Measurements from ENCODE around the gene PARVA. TPM values are rescaled to one million over a fixed set of nuclear protein-coding genes. Genes with fewer than 3 reads are reported as not detected.

The PARVA gene
- total and polyA plus RNA-seq, 2 of the 8 experiments (the other 6 are each of a cell fraction or from before 2014, with no cell fraction given): 3.1 to 13.5 TPM

DNA sequence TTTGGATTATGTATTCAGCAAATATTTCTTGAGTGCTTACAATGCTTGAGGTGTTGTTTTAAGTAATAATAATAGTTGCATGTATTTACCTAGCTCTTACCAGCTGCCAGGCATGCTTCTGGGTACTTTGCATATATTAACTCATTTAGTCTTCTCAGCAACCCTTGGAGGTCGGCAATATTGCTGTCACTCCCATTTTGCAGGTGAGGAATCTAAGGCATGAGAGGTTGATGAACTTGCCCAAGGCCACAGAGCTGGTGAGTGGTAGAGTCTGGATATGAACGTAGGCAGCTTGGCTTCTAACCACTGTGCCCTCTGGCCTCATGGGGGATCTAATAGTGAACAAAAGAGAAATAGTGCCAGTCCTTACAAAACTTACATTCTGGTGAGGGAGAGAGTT is 92.9 kb downstream of the PARVA start:
- FAIRE-seq: no peak
- no peak overlapping the region for H2AFZ ChIP-seq (ENCODE audit: low read length)
- TF ChIP-seq E2F6 (IDR thresholded peaks at IDR 0.05) (no peak), HDAC2 (IDR thresholded peaks at IDR 0.05; ENCODE audit: borderline replicate concordance in 1 of 2, low read depth in 2 of 2, low read length in 2 of 2) (no peak)

More for the DNA sequence above, 92.9 kb downstream of the PARVA start:
- H3K9ac ChIP-seq (replicated peaks in 1 of 4; ENCODE audit: extremely low read depth in 1 of 4, low read depth in 3 of 4, low read length in 3 of 4): no peak overlapping the region
- DNase-seq (ENCODE audit: low read depth in 1 of 2, low spot score in 2 of 2): no peak
- H4K8ac ChIP-seq (ENCODE audit: extremely low read depth, insufficient read depth, low read length): no peak overlapping the region
- no peak overlapping the region for H3K4me3 ChIP-seq (ENCODE audit: extremely low read depth in 1 of 4, insufficient read depth in 2 of 4, low read depth in 3 of 4, low read length in 4 of 4)
- H3K79me1 ChIP-seq (ENCODE audit: low read depth, low read length): 0 out of 2 replicates have a peak, but pooled peaks cover 2% of the 10 kb centered on the region
- H2BK20ac ChIP-seq (ENCODE audit: low read length): no peak overlapping the region
- H2BK12ac ChIP-seq (ENCODE audit: low read depth, low read length): no peak overlapping the region
- H4K91ac ChIP-seq (replicated peaks; ENCODE audit: insufficient read length, low read length): no peak overlapping the region
- H3K23me2 ChIP-seq (ENCODE audit: low read depth, low read length): no peaks in the 10 kb centered on the region
- no peak overlapping the region for H3K4me2 ChIP-seq (ENCODE audit: insufficient read depth in 1 of 2, low read depth in 2 of 2, low read length in 2 of 2)
- no peak overlapping the region for H2BK5ac ChIP-seq (ENCODE audit: low read depth, low read length)
- H3K18ac ChIP-seq (ENCODE audit: extremely low read depth, low read length): no peak overlapping the region
- H2BK15ac ChIP-seq (ENCODE audit: low read length): no peak overlapping the region
- no peak overlapping the region for H2AK5ac ChIP-seq (ENCODE audit: low read depth, low read length)
- H3K36me3 ChIP-seq (ENCODE audit: control insufficient read depth in 2 of 4, insufficient read depth in 4 of 4, low read length in 3 of 4): no peaks in the 10 kb centered on the region
- H3K27ac ChIP-seq (ENCODE audit: low read depth, low read length): no peak overlapping the region
- H3K23ac ChIP-seq (ENCODE audit: insufficient read length): no peak overlapping the region
- H3K56ac ChIP-seq (replicated peaks; ENCODE audit: insufficient read length, low read depth, low read length): no peak overlapping the region
- H3K79me2 ChIP-seq (ENCODE audit: control insufficient read depth in 1 of 2, insufficient read depth in 2 of 2, low read length in 2 of 2): no peaks in the 10 kb centered on the region
- CTCF ChIA-PET (ENCODE audit: partially characterized antibody): interaction anchor here (1.1 to 6.5 kb wide), 4 partner anchors 15 to 181 kb away, joined by 3 to 40 read pairs (median 4); no protein-coding TSS in a partner anchor
- no peaks in the 10 kb centered on the region for H4K20me1 ChIP-seq (replicated peaks in 1 of 2; ENCODE audit: control insufficient read depth in 1 of 2, insufficient read depth in 2 of 2, low read length in 2 of 2)
- peaks cover 0 to 3% of the 10 kb centered on the region in 2 experiments; a peak in 1 of 4 replicates for H3K9me3 ChIP-seq (ENCODE audit: insufficient read depth in 2 of 2, low read depth in 1 of 2, low read length in 1 of 2)
- H4K5ac ChIP-seq (ENCODE audit: insufficient read length, low read depth, low read length): no peak overlapping the region
- H3K4ac ChIP-seq (replicated peaks; ENCODE audit: insufficient read length, low read depth, low read length): no peak overlapping the region
- no peak overlapping the region for H3K14ac ChIP-seq (ENCODE audit: insufficient read length)
- POLR2A ChIA-PET (ENCODE audit: partially characterized antibody): no interaction called here
- H3K4me1 ChIP-seq (replicated peaks in 1 of 4; ENCODE audit: control insufficient read depth in 3 of 4, insufficient read depth in 4 of 4, low read length in 3 of 4): peaks cover 2 to 7% (median 5%) of the 10 kb centered on the region in 4 experiments; a peak in 3 of 7 replicates
- H2BK120ac ChIP-seq (replicated peaks; ENCODE audit: low read depth, low read length): no peak overlapping the region
- no peaks in the 10 kb centered on the region for H3K27me3 ChIP-seq (replicated peaks in 1 of 4; ENCODE audit: control insufficient read depth in 3 of 4, extremely low read depth in 1 of 4, insufficient read depth in 3 of 4, low read length in 3 of 4)
- 82% methylated on average over 2 of the region's 2 CpGs; no CpG with 5 or more reads in 1 of the 2 experiments for WGBS, 2 experiments (ENCODE audit: extremely low coverage in 1 of 2, insufficient coverage in 1 of 2, insufficient read length in 1 of 2, insufficient replicate concordance in 2 of 2, low coverage in 1 of 2, low lambda C conversion rate in 2 of 2, missing lambda C conversion rate in 1 of 2)

All from H1 (cell line).